Measurements from ENCODE around the gene SNX10.

- TF ChIP-seq POLR2A (IDR thresholded peaks at IDR 0.05) (no peak), CTCF (IDR thresholded peaks at IDR 0.05) (no peak)
Measured at GRCh38 chr7:26311798-26312197, 20.1 kb downstream of the SNX10 start.
